NCI-H1436 (cell line): ENCODE measurements around the gene NFATC2.

Source experiments
- DNase-seq: peaks from one replicate; lab custom pipeline; 2025; lab: John Stamatoyannopoulos, UW

Gene NFATC2

GRCh38 chr20:51513545-51513944 is 29.0 kb downstream of the NFATC2 start:
- DNase-seq, result no peak

GRCh38 chr20:51512645-51513044 is 29.9 kb downstream of the NFATC2 start:
- no peak for DNase-seq

- DNase-seq, result no peak
Observed at GRCh38 chr20:51511861-51512619, 30.5 kb downstream of the NFATC2 start.

GRCh38 chr20:51510936-51511605 is 31.4 kb downstream of the NFATC2 start:
- DNase-seq, result no peak

GRCh38 chr20:51510169-51510568 is 32.4 kb downstream of the NFATC2 start:
- DNase-seq, result no peak

GRCh38 chr20:51509208-51509607 is 33.3 kb downstream of the NFATC2 start:
- no peak for DNase-seq

- no peak for DNase-seq
Observed at GRCh38 chr20:51508780-51509179, 33.7 kb downstream of the NFATC2 start.

GRCh38 chr20:51508158-51508557 is 34.4 kb downstream of the NFATC2 start:
- no peak for DNase-seq

- no peak for DNase-seq
Observed at GRCh38 chr20:51507216-51508036, 35.1 kb downstream of the NFATC2 start.

GRCh38 chr20:51506527-51507215 is 35.8 kb downstream of the NFATC2 start:
- DNase-seq, result no peak

- no peak for DNase-seq
Observed at GRCh38 chr20:51505566-51505965, 37.0 kb downstream of the NFATC2 start.

GRCh38 chr20:51503376-51503775 is 39.1 kb downstream of the NFATC2 start:
- DNase-seq, result no peak

- no peak for DNase-seq
Observed at GRCh38 chr20:51500936-51501335, 41.6 kb downstream of the NFATC2 start.

GRCh38 chr20:51500311-51500710 is 42.2 kb downstream of the NFATC2 start:
- no peak for DNase-seq

GRCh38 chr20:51498765-51499540 is 43.6 kb downstream of the NFATC2 start:
- no peak for DNase-seq

- no peak for DNase-seq
Observed at GRCh38 chr20:51497542-51498467, 44.7 kb downstream of the NFATC2 start.

- no peak for DNase-seq
Observed at GRCh38 chr20:51496964-51497363, 45.6 kb downstream of the NFATC2 start.

GRCh38 chr20:51495921-51496545 is 46.5 kb downstream of the NFATC2 start:
- no peak for DNase-seq

- DNase-seq, result no peak
Observed at GRCh38 chr20:51495291-51495690, 47.2 kb downstream of the NFATC2 start.
